ENCODE results near the gene CCR5AS.

Gene CCR5AS

GRCh38 chr3:46365041-46365440 is 41.8 kb downstream of the CCR5AS start:
- H3K27me3 Mint-ChIP-seq, result peaks cover 2% of the 10 kb centered on the region
- H3K4me3 Mint-ChIP-seq, result no peak overlapping the region
- peaks cover 2% of the 10 kb centered on the region for H3K36me3 Mint-ChIP-seq
- no peak overlapping the region for H3K27ac Mint-ChIP-seq
- H3K4me1 Mint-ChIP-seq, result peaks cover 14% of the 10 kb centered on the region
- H3K9me3 Mint-ChIP-seq, result no peaks in the 10 kb centered on the region

DNA sequence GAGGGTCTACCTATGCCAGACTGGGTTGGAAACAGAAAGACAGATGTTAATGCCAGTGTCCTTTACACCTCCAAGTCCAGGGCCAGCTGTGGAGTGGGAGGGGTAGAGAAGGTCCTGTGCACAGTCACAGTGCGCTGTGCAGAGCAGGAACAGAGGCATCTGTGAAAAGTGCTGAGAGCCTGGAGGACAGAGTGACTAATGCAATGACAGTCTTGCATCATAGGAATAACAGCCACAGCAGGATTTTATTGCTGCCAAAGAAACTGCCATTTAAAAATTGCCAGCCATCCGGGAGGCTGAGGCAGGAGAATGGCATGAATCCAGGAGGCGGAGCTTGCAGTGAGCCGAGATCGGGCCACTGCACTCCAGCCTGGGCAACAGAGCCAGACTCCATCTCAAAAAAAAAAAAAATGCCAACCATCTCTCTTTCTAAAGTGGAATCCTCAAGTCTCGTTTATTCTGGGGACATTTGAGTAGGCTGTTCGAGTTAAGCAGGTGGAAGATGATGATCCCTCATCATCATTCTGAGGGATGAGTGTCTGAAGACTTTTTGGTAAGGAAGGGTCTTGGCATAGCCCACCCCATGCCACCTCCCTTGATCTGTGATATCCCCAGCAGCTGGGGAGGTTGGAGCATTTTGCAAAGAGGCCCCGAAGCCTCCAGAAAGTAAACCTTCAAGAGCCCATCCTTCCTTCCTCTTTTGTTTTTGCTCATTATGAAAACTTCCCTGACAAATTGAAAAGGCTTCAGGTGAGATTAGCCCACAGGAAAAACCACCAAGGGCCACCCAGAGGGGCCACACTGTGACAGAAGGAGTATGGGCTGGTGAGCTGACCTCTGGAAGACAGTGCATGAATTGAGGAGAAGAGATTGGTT is 45.2 kb downstream of the CCR5AS start:
- Mint-ChIP-seq H3K27ac (no peak overlapping the region), H3K27me3 (peaks cover 2% of the 10 kb centered on the region), H3K4me3 (no peak overlapping the region), H3K4me1 (no peaks in the 10 kb centered on the region), H3K36me3 (peaks cover 2% of the 10 kb centered on the region), H3K9me3 (no peaks in the 10 kb centered on the region)

GRCh38 chr3:46360907-46361306 is 46.0 kb downstream of the CCR5AS start:
- Mint-ChIP-seq H3K27ac (no peak overlapping the region), H3K36me3 (peaks cover 5% of the 10 kb centered on the region), H3K9me3 (no peaks in the 10 kb centered on the region), H3K4me1 (no peaks in the 10 kb centered on the region), H3K4me3 (no peak overlapping the region), H3K27me3 (peaks cover 3% of the 10 kb centered on the region)

DNA sequence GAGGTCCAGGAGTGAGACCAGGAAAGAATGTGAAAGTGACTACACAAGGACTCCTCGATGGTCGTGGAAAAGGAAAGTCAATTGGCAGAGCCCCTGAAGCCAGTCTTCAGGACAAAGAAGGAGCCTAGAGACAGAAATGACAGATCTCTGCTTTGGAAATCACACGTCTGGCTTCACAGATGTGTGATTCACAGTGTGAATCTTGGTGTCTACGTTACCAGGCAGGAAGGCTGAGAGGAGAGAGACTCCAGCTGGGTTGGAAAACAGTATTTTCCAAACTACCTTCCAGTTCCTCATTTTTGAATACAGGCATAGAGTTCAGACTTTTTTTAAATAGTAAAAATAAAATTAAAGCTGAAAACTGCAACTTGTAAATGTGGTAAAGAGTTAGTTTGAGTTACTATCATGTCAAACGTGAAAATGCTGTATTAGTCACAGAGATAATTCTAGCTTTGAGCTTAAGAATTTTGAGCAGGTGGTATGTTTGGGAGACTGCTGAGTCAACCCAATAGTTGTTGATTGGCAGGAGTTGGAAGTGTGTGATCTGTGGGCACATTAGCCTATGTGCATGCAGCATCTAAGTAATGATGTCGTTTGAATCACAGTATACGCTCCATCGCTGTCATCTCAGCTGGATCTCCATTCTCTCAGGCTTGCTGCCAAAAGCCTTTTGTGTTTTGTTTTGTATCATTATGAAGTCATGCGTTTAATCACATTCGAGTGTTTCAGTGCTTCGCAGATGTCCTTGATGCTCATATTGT is 47.0 kb downstream of the CCR5AS start:
- H3K4me3 Mint-ChIP-seq, result no peak overlapping the region

DNA sequence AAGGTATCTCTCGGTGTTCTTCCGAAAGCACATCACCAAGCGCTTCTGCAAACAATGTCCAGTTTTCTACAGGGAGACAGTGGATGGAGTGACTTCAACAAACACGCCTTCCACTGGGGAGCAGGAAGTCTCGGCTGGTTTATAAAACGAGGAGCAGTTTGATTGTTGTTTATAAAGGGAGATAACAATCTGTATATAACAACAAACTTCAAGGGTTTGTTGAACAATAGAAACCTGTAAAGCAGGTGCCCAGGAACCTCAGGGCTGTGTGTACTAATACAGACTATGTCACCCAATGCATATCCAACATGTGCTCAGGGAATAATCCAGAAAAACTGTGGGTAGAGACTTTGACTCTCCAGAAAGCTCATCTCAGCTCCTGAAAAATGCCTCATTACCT is 48.4 kb downstream of the CCR5AS start:
- H3K27ac Mint-ChIP-seq, result no peak overlapping the region
- no peaks in the 10 kb centered on the region for H3K9me3 Mint-ChIP-seq
- peaks cover 2% of the 10 kb centered on the region for H3K36me3 Mint-ChIP-seq
- no peak overlapping the region for H3K4me3 Mint-ChIP-seq
- H3K27me3 Mint-ChIP-seq, result peaks cover 3% of the 10 kb centered on the region
- peaks cover 9% of the 10 kb centered on the region for H3K4me1 Mint-ChIP-seq

More for the DNA sequence above, 47.0 kb downstream of the CCR5AS start:
- Mint-ChIP-seq H3K36me3 (peaks cover 5% of the 10 kb centered on the region), H3K27me3 (peaks cover 3% of the 10 kb centered on the region), H3K4me1 (no peaks in the 10 kb centered on the region), H3K27ac (no peak overlapping the region), H3K9me3 (no peaks in the 10 kb centered on the region)

DNA sequence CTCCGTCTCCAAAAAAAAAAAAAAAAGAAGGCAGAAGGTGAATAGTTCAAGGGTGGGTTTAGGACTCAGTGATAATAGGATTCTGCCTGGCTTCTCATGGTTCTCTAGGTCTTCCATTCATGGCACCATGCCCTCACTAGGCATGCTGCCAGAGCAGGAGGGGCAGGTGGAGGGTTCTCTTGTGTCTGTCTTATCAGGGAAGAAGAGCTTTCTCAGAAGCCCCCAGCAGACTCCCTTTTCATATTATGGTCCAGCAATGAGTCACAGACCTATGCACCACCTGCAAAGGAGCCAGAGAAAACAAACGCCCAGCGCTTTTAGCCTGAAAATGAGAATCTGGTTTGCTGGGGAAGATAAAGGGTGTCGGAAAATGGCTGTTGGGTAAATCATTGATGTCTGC is 50.0 kb downstream of the CCR5AS start:
- Mint-ChIP-seq H3K27ac (no peak overlapping the region), H3K36me3 (peaks cover 2% of the 10 kb centered on the region)

GRCh38 chr3:46356276-46356675 is 50.6 kb downstream of the CCR5AS start:
- Mint-ChIP-seq H3K4me3 (no peak overlapping the region), H3K27me3 (peaks cover 5% of the 10 kb centered on the region), H3K9me3 (no peaks in the 10 kb centered on the region), H3K27ac (no peak overlapping the region), H3K4me1 (peaks cover 17% of the 10 kb centered on the region), H3K36me3 (peaks cover 2% of the 10 kb centered on the region)

More for the DNA sequence above, 50.0 kb downstream of the CCR5AS start:
- H3K4me1 Mint-ChIP-seq, result peaks cover 17% of the 10 kb centered on the region
- no peak overlapping the region for H3K4me3 Mint-ChIP-seq
- peaks cover 5% of the 10 kb centered on the region for H3K27me3 Mint-ChIP-seq
- no peaks in the 10 kb centered on the region for H3K9me3 Mint-ChIP-seq

DNA sequence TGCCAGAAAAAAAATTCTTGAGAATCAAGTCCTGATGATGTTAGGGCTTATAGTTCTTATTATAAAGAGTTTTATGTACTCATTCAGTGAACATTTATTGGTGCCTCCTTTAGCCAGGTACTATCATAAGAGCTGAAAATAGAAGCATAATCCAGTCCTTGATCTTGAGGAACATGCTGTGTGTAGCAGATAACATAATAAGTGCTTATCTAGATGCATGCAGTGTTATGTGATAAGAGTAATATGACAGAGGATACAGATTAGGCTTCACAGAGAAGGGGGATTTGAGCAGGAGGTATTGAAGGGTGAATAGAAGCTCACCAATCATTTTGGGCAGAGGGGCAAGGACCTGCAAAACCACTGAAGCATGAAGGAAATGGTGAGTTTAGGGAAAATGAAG is 51.9 kb downstream of the CCR5AS start:
- Mint-ChIP-seq H3K9me3 (no peaks in the 10 kb centered on the region), H3K27ac (peak overlapping the region; percentile 6), H3K27me3 (peaks cover 5% of the 10 kb centered on the region), H3K4me1 (peaks cover 28% of the 10 kb centered on the region), H3K4me3 (no peak overlapping the region), H3K36me3 (peaks cover 2% of the 10 kb centered on the region)

DNA sequence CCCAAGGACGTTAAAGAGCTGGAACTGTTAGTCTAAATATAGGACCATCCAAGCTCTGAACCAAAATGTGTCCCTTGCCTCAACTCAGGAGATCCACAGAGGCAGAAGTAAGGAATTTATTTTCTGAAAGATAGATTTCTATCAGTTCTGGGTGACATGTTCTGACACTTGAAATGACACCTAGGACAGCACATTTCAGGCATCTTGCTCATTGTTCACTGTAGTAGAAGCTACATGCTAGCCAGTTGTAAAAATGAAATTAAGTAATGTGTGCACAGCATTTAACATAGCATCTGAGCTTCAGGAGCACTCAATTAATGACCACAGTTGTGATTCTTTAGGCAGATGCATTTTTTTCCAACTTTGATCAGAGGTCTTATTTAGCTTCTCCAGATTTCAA is 52.4 kb downstream of the CCR5AS start:
- Mint-ChIP-seq H3K9me3 (no peaks in the 10 kb centered on the region), H3K36me3 (peaks cover 2% of the 10 kb centered on the region), H3K27me3 (peaks cover 5% of the 10 kb centered on the region), H3K27ac (no peak overlapping the region), H3K4me3 (no peak overlapping the region), H3K4me1 (peaks cover 33% of the 10 kb centered on the region)

GRCh38 chr3:46353647-46354410 is 53.0 kb downstream of the CCR5AS start, which contains the start of gene CCR2:
Gene CCR2, plus strand, starts transcription at chr3:46354111. Its CDS starts 3,417 bp downstream, at chr3:46357528.
- peak within 1 kb of the TSS; percentile 23 for H3K4me3 Mint-ChIP-seq
- H3K4me1 Mint-ChIP-seq, result peaks cover 39% of the 10 kb centered on the region
- peak within 1 kb of the TSS; percentile 46 for H3K27ac Mint-ChIP-seq
- H3K9me3 Mint-ChIP-seq, result no peaks in the 10 kb centered on the region
- H3K36me3 Mint-ChIP-seq, result peaks cover 2% of the 10 kb centered on the region
- H3K27me3 Mint-ChIP-seq, result peaks cover 5% of the 10 kb centered on the region

DNA sequence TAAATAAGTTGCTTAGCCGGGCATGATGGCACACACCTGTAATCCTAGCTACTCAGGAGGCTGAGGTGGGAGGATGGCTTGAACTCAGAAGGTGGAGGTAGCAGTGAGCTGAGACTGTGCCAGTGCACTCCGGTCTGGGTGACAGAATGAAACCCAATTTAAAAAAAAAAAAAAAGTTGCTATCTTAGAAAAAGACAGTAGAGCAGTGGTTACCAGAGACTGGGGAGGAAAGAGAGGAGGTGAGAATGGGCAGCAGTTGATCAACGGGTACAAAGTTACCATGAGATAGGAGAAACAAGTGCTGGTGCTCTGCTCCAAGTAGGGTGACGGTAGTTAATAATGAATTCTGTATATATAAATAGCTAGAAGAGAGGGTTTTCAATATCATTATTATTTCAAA is 53.8 kb downstream of the CCR5AS start:
- Mint-ChIP-seq H3K4me3 (no peak overlapping the region), H3K4me1 (peaks cover 44% of the 10 kb centered on the region), H3K36me3 (peaks cover 2% of the 10 kb centered on the region), H3K9me3 (no peaks in the 10 kb centered on the region), H3K27me3 (peaks cover 5% of the 10 kb centered on the region), H3K27ac (peak overlapping the region; percentile 6)

DNA sequence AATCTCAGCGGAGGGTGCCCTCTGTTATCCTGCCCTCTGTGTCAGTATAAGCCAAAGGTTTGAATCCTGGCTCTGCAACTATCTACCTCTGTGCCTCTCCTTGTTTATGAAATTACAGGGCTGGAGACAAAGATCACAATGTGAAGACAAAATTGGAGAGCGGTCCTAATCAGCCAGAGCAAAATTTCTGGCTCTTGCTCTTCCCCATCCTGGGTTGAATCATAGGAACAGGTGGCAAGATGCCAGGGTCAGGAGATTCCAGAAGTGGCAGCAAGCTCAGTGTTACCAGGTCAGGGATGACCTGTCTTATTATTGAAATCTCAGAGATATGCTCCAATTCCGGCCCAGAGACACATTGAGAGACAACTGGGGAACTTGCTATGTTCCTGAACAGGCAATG is 55.2 kb downstream of the CCR5AS start:
- H3K4me3 Mint-ChIP-seq, result no peak overlapping the region
- H3K27ac Mint-ChIP-seq, result no peak overlapping the region
- H3K9me3 Mint-ChIP-seq, result no peaks in the 10 kb centered on the region
- H3K36me3 Mint-ChIP-seq, result peaks cover 2% of the 10 kb centered on the region
- H3K27me3 Mint-ChIP-seq, result peaks cover 5% of the 10 kb centered on the region
- H3K4me1 Mint-ChIP-seq, result peaks cover 44% of the 10 kb centered on the region

GRCh38 chr3:46350262-46350565 is 56.7 kb downstream of the CCR5AS start:
- Mint-ChIP-seq H3K4me1 (peaks cover 44% of the 10 kb centered on the region), H3K9me3 (no peaks in the 10 kb centered on the region), H3K27me3 (peaks cover 2% of the 10 kb centered on the region), H3K4me3 (peak overlapping the region; percentile 35), H3K36me3 (no peaks in the 10 kb centered on the region), H3K27ac (no peak overlapping the region)

DNA sequence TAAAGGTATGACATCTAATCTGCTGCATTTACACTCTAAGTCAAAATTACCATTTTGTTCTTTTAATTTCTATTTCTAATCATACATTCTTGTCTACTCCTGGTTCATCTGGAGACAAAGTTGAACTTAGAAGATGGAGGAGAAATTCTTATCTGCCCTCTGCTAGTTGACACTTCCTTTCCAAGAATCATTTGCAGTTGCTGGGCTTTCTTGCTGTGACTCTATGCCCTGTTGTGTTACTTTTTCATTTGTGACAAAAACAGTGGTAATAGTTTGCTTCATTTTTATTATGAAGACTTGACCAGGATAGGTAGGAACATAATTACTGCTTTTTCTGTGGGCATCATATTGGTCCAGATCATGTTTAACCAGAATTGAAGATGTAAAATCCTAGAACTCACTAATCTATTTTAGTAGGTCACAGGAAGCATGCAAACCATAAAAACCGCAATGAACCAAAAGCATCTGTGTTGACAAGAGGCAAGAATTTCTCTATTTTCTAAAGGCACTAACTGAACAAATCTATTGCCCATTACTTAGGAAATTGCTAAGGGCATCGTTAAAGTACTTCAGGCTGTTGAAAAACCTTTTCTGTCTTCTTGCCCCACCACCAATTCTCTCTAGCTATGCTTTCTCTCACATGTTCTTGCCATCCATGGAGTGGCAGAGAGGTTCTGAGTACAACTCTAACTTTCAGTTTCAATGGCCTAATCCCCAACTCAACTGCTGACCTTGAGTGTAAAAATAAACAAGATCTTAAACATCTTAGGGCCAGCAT is 57.2 kb downstream of the CCR5AS start:
- H3K4me1 Mint-ChIP-seq, result peaks cover 44% of the 10 kb centered on the region
- H3K27me3 Mint-ChIP-seq, result peaks cover 2% of the 10 kb centered on the region
- H3K27ac Mint-ChIP-seq, result peak overlapping the region; percentile 18
- peak overlapping the region; percentile 55 for H3K4me3 Mint-ChIP-seq
- no peaks in the 10 kb centered on the region for H3K36me3 Mint-ChIP-seq
- no peaks in the 10 kb centered on the region for H3K9me3 Mint-ChIP-seq

All from activated naive CD4-positive, alpha-beta T cell treated with anti-CD3 and anti-CD28 coated beads, Interleukin-2, amount 50 U/mL, for 24 hours (primary cell).